K562 (cell line): ENCODE measurements around the gene LPIN1. TPM values are rescaled to one million over a fixed set of nuclear protein-coding genes. Genes with fewer than 3 reads are reported as not detected.

Source experiments
- ADNP ChIP-seq: fragments of 200-800 bp; sonication (Bioruptor generic); IDR thresholded peaks from 2 replicates; pipeline ENCODE4 v1.6.1; 2016; ENCODE audit warnings: missing genetic modification characterization, missing compliant biosample characterization
- BRD4 ChIP-seq: fragments of 200-600 bp; sonication (generic); IDR thresholded peaks from 2 replicates; pipeline ENCODE4 v1.6.1; 2017; ENCODE audit warnings: inconsistent platforms
- CBFA2T2 ChIP-seq: fragments of 450-650 bp; conservative IDR thresholded peaks from 2 replicates; pipeline ENCODE4 v1.6.1; 2017; ENCODE audit warnings: mild to moderate bottlenecking
- CBFA2T3 ChIP-seq: fragments of 450-650 bp; IDR thresholded peaks from 2 replicates; pipeline ENCODE4 v1.6.1; 2017
- CEBPG ChIP-seq, 3 experiments: fragments of 200-800 bp in 1 of 3; sonication (Bioruptor generic) in 1 of 3; sonication (generic) in 1 of 3; formaldehyde crosslinking in 1 of 3; IDR thresholded peaks in 2 of 3; conservative IDR thresholded peaks in 1 of 3; 2 replicates each; pipeline versions ENCODE4 v1.6.1 to v1.8.0; 2016 to 2022; ENCODE audit warnings: missing compliant biosample characterization in 2 of 3, missing genetic modification characterization in 2 of 3, mild to moderate bottlenecking in 1 of 3, missing genetic modification reagents in 1 of 3
- EGR1 ChIP-seq: fragments of 450-650 bp; conservative IDR thresholded peaks from 2 replicates; pipeline ENCODE4 v1.6.1; 2017; ENCODE audit warnings: mild to moderate bottlenecking
- ESRRB ChIP-seq: fragments of 250-450 bp; sonication (Bioruptor Pico); IDR thresholded peaks from 2 replicates; pipeline ENCODE4 v1.5.0; 2020; ENCODE audit warnings: mild to moderate bottlenecking, moderate library complexity, borderline replicate concordance
- ETS1 ChIP-seq: conservative IDR thresholded peaks from 2 replicates; pipeline ENCODE4 v1.6.1; 2011; ENCODE audit warnings: low read depth, mild to moderate bottlenecking, low read length; ENCODE audit not compliant: control insufficient read depth
- GATAD2B ChIP-seq: fragments of 450-650 bp; IDR thresholded peaks from 2 replicates; pipeline ENCODE4 v1.6.1; 2017; ENCODE audit warnings: mild to moderate bottlenecking, borderline replicate concordance
- GMEB1 ChIP-seq: fragments of 250-450 bp; sonication (Bioruptor Pico); IDR thresholded peaks from 2 replicates; pipeline ENCODE4 v1.4.0; 2020; ENCODE audit warnings: mild to moderate bottlenecking
- HNRNPK ChIP-seq: fragments of 200-400 bp; formaldehyde crosslinking; IDR thresholded peaks from one replicate; pipeline ENCODE4 v1.6.1; 2018; ENCODE audit warnings: mild to moderate bottlenecking, low read depth, low read length; ENCODE audit not compliant: poor library complexity, severe bottlenecking
- KLF13 ChIP-seq: fragments of 450-650 bp; IDR thresholded peaks from 2 replicates; pipeline ENCODE4 v1.6.1; 2016; ENCODE audit warnings: missing genetic modification characterization, low read depth, mild to moderate bottlenecking, missing compliant biosample characterization, moderate library complexity, borderline replicate concordance
- KLF16 ChIP-seq: IDR thresholded peaks from 2 replicates; pipeline ENCODE4 v1.6.1; 2016; ENCODE audit warnings: antibody characterized with exemption
- MAFG ChIP-seq: fragments of 450-650 bp; conservative IDR thresholded peaks from 2 replicates; pipeline ENCODE4 v1.6.1; 2016; ENCODE audit warnings: missing genetic modification characterization, missing compliant biosample characterization
- NCOA6 ChIP-seq: fragments of 450-650 bp; IDR thresholded peaks from 2 replicates; pipeline ENCODE4 v1.6.1; 2017; ENCODE audit warnings: mild to moderate bottlenecking
- NCOR1 ChIP-seq: fragments of 450-650 bp; IDR thresholded peaks from 2 replicates; pipeline ENCODE4 v1.6.1; 2016; ENCODE audit warnings: mild to moderate bottlenecking, moderate library complexity
- PHB2 ChIP-seq: fragments of 450-650 bp; IDR thresholded peaks from 2 replicates; pipeline ENCODE4 v1.6.1; 2017; ENCODE audit warnings: low read depth
- RCOR1 ChIP-seq, 2 experiments: IDR thresholded peaks; 2 replicates each; pipeline ENCODE4 v1.6.1; 2012; ENCODE audit warnings: low read depth in 2 of 2, low read length in 2 of 2, borderline replicate concordance in 1 of 2, improper control_type of control experiment in 1 of 2
- SPI1 ChIP-seq: IDR thresholded peaks from 2 replicates; pipeline ENCODE4 v1.6.1; 2011; ENCODE audit warnings: low read depth, low read length, control low read depth, borderline replicate concordance
- TBL1XR1 ChIP-seq, 2 experiments: IDR thresholded peaks; 2 replicates each; pipeline ENCODE4 v1.6.1; 2012; ENCODE audit warnings: improper control_type of control experiment in 2 of 2, low read length in 2 of 2, mild to moderate bottlenecking in 1 of 2
- TCF3 ChIP-seq: sonication (generic); formaldehyde crosslinking; IDR thresholded peaks from 2 replicates; pipeline ENCODE4 v1.4.0; 2020; ENCODE audit warnings: mild to moderate bottlenecking, missing genetic modification reagents
- THRAP3 ChIP-seq: fragments of 450-650 bp; IDR thresholded peaks from 2 replicates; pipeline ENCODE4 v1.6.1; 2016; ENCODE audit warnings: mild to moderate bottlenecking, inconsistent platforms, borderline replicate concordance
- TRIM24 ChIP-seq, 2 experiments: fragments of 450-650 bp; IDR thresholded peaks; 2 replicates each; pipeline ENCODE4 v1.6.1; 2016
- ZNF347 ChIP-seq: fragments of 450-650 bp; formaldehyde crosslinking; IDR thresholded peaks from 2 replicates; pipeline ENCODE4 v1.4.0; 2020; ENCODE audit warnings: low read depth, mild to moderate bottlenecking, moderate library complexity
- polyA plus RNA-seq, 8 experiments: library from polyadenylated mRNA; depleted of rRNA in 4 of 8; stranded (reverse) in 5 of 8; unstranded in 3 of 8; fragments of >200 nt; fragmentation: Nextera tagmentation in 2 of 8; fragmentation: Illumina TruSeq in 1 of 8; extraction: Ambion mirVana in 2 of 8; extraction: Trizol in 1 of 8; gene quantifications; 2 replicates each; pipeline versions ENCODE4 v1.2.1 to v1.2.3, GENCODE V29; 2011 to 2014; ENCODE audit warnings: inconsistent platforms in 1 of 8, missing spikeins in 1 of 8
- total RNA-seq, 7 experiments: library from RNA; depleted of rRNA in 6 of 7; stranded (reverse); fragments of >200 nt in 6 of 7; fragmentation: Illumina TruSeq in 2 of 7; extraction: Trizol in 2 of 7; gene quantifications; 2 replicates each; pipeline versions ENCODE4 v1.2.1 to v1.2.3, GENCODE V29; 2011 to 2021; ENCODE audit warnings: low replicate concordance in 1 of 7
- TF ChIP-seq, protein P1 (sequence below): fragments of 250-450 bp; sonication (Bioruptor Pico); IDR thresholded peaks from 2 replicates; pipeline ENCODE4 v1.5.0; 2021

Gene LPIN1
- total and polyA plus RNA-seq, 9 of the 15 experiments (the other 6 are each of a cell fraction or from before 2014, with no cell fraction given) = 9.2 to 84.0 (median 27.8) TPM

DNA sequence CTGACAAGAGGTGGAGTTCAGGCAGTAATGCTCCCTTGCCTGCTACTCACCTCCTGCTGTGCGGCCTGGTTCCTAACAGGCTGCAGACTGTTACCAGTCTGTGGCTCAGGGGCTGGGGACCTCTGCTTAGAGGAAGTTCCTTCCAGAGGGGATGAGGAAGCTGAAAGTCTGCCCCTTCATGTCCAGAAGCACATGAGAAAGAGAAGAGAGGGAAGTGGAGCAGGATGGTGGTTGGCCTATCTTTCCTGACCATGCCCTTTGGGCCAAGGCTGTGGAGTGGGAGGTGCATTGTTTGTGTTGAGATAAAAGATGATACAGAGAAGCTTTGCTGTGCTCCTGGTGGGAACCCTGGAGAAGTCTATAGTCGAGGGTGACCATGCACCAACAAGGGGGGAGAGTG is 112.5 kb downstream of the LPIN1 start (continued):
- TF ChIP-seq TCF3 (CRISPR knock-in tag) (peak; percentile 83), CBFA2T2 (peak; percentile 49; the same call in 1 of the 2 replicates), CEBPG (CRISPR knock-in tag; IDR thresholded peaks at IDR 0.05) (no peak), CEBPG (tag; conservative IDR thresholded peaks at IDR 0.05 in 1 of 2, IDR thresholded peaks at IDR 0.05 in 1 of 2) (no peak), KLF13 (tag) (no peak), GATAD2B (no peak), SPI1 (peak; percentile 60; the same call in 1 of the 2 replicates), ADNP (tag) (no peak), NCOR1 (peak; percentile 50), GMEB1 (CRISPR knock-in tag) (no peak), HNRNPK (no peak), ZNF347 (CRISPR knock-in tag) (no peak), NCOA6 (no peak), TBL1XR1 (IDR thresholded peaks at IDR 0.05; ENCODE audit: low read length in 2 of 2) (no peak), ESRRB (CRISPR knock-in tag) (no peak), EGR1 (0 out of 2 replicates have a peak, but pooled peaks have one; percentile 18), ETS1 (no peak), CBFA2T3 (peak; percentile 76), BRD4 (no peak), THRAP3 (no peak), MAFG (tag) (no peak), RCOR1 (IDR thresholded peaks at IDR 0.05; ENCODE audit: borderline replicate concordance in 1 of 2, low read depth in 2 of 2, low read length in 2 of 2) (no peak), PHB2 (no peak), TRIM24 (IDR thresholded peaks at IDR 0.05) (peak; percentile 45 to 55; a peak in 2 of 4 replicates), KLF16 (peak; percentile 24; the same call in 1 of the 2 replicates)
- TF ChIP-seq, protein P1, sequence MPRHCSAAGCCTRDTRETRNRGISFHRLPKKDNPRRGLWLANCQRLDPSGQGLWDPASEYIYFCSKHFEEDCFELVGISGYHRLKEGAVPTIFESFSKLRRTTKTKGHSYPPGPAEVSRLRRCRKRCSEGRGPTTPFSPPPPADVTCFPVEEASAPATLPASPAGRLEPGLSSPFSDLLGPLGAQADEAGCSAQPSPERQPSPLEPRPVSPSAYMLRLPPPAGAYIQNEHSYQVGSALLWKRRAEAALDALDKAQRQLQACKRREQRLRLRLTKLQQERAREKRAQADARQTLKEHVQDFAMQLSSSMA (CRISPR knock-in tag) = no peak
- TF ChIP-seq, all 486 proteins: peak for 10
